Uterus (tissue), 4 donors: ENCODE results near the gene MIDN. TPM values are rescaled to one million over a fixed set of nuclear protein-coding genes. Genes with fewer than 3 reads are reported as not detected.
"Not testable (repeated sequence)": the region's sequence is repeated elsewhere in the genome, so short reads cannot be mapped to it uniquely, and the experiment has no call there.

Source experiments
- DNase-seq, 2 donors: peaks; one replicate each; pipeline ENCODE4 v3.0.0-alpha.2; 2019 to 2020
- H3K27ac ChIP-seq, 2 donors: fragments of 200-600 bp; sonication (generic); 1 replicate in 1 of 2; 2 replicates in 1 of 2; pipeline ENCODE4 v1.5.1; 2016 to 2018
- H3K27me3 ChIP-seq, 2 donors: fragments of 200-600 bp; sonication (generic); one replicate each; pipeline ENCODE4 v1.5.1; 2018 to 2019; ENCODE audit warnings: control low read depth in 1 of 2
- H3K36me3 ChIP-seq, 2 donors: fragments of 200-600 bp; sonication (generic); one replicate each; pipeline ENCODE4 v1.5.1; 2019; ENCODE audit warnings: control low read depth in 1 of 2
- H3K4me1 ChIP-seq, 2 donors: fragments of 200-600 bp; sonication (generic); one replicate each; pipeline ENCODE4 v1.5.1; 2018 to 2019; ENCODE audit warnings: control low read depth in 1 of 2
- H3K4me3 ChIP-seq, 2 donors: fragments of 200-600 bp; sonication (generic); 1 replicate in 1 of 2; 2 replicates in 1 of 2; pipeline ENCODE4 v1.5.1; 2018 to 2019; ENCODE audit warnings: mild to moderate bottlenecking in 1 of 2
- H3K9me3 ChIP-seq, 2 donors: fragments of 200-600 bp; sonication (generic); one replicate each; pipeline ENCODE4 v1.5.1; 2019; ENCODE audit warnings: control low read depth in 1 of 2
- POLR2A ChIP-seq, 2 donors: fragments of 450-650 bp; IDR thresholded peaks; one replicate each; pipeline ENCODE4 v1.6.1; 2016; ENCODE audit warnings: antibody characterized with exemption in 2 of 2, mild to moderate bottlenecking in 1 of 2, moderate library complexity in 1 of 2
- intact Hi-C: fragments of 100-400 bp; cut with DNase I; formaldehyde crosslinking; loops from one replicate; pipeline ENCODE4 v1.15.1; 2023; ENCODE audit warnings: low total_unique reads
- total RNA-seq, 4 donors: library from RNA; depleted of rRNA in 3 of 4; stranded (reverse); fragments of >200 nt in 3 of 4; gene quantifications; one replicate each; pipeline versions ENCODE4 v1.1.0 to v1.2.4, GENCODE V29; 2014 to 2023
- TF ChIP-seq, protein P1 (sequence below), 4 experiments: fragments of 200-600 bp in 2 of 4; fragments of 450-650 bp in 2 of 4; sonication (generic) in 2 of 4; IDR thresholded peaks; one replicate each; pipeline ENCODE4 v1.5.1; 2016 to 2019; ENCODE audit warnings: antibody characterized with exemption in 4 of 4, mild to moderate bottlenecking in 2 of 4, moderate library complexity in 1 of 4
- donor health status: DM: yes; HTN: yes; CAD: no.

MIDN gene
- total RNA-seq, 4 donors from 2014 or later = 0.77 to 108 (median 15.0) TPM

DNA sequence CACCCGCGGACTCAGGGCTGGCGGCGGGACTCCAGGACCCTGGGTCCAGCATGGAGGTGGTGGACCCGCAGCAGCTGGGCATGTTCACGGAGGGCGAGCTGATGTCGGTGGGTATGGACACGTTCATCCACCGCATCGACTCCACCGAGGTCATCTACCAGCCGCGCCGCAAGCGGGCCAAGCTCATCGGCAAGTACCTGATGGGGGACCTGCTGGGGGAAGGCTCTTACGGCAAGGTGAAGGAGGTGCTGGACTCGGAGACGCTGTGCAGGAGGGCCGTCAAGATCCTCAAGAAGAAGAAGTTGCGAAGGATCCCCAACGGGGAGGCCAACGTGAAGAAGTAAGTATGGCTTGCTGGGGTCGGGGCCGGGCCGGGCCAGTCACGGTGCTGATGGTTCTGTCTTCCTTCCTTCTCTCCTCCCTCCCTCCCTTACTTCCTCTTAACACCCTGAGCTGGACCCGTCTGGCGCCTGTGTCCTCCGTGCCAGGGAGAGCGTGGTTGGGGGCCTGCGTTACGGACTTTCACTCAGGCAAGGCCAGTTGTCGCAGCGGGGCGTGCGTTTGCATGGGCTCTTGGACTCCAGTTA is 41.4 kb upstream of the MIDN start:
- TF ChIP-seq, protein P1, sequence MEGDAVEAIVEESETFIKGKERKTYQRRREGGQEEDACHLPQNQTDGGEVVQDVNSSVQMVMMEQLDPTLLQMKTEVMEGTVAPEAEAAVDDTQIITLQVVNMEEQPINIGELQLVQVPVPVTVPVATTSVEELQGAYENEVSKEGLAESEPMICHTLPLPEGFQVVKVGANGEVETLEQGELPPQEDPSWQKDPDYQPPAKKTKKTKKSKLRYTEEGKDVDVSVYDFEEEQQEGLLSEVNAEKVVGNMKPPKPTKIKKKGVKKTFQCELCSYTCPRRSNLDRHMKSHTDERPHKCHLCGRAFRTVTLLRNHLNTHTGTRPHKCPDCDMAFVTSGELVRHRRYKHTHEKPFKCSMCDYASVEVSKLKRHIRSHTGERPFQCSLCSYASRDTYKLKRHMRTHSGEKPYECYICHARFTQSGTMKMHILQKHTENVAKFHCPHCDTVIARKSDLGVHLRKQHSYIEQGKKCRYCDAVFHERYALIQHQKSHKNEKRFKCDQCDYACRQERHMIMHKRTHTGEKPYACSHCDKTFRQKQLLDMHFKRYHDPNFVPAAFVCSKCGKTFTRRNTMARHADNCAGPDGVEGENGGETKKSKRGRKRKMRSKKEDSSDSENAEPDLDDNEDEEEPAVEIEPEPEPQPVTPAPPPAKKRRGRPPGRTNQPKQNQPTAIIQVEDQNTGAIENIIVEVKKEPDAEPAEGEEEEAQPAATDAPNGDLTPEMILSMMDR (IDR thresholded peaks at IDR 0.05) = no peak
- TF ChIP-seq POLR2A (IDR thresholded peaks at IDR 0.05) = no peak
- DNase-seq = no peak
- Histone ChIP-seq H3K36me3 (no peaks in the 10 kb centered on the region), H3K27me3 (no peaks in the 10 kb centered on the region), H3K4me1 (peaks cover 0 to 14% of the 10 kb centered on the region in 2 donors), H3K9me3 (no peaks in the 10 kb centered on the region), H3K4me3 (peak overlapping the region; percentile 68 to 71), H3K27ac (peak overlapping the region; percentile 65 to 89)
- intact Hi-C loops = no loop called here

DNA sequence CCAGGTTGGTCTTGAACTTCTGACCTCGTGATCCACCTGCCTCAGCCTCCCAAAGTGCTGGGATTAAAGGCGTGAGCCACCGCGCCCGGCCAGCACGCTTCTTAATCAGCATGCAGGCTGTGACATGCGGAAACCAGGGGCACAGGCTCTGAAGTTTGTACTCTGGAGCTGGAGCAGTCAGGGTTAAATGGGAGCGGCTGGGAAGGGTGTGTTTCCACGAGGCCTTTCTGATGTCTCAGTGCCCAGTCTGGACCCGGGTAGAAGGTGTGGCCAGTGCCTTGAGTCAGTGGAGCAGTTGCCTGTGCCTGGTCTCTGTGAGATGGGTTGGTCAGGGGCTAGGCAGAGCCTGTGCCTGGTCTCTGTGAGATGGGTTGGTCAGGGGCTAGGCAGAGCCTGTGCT is 39.6 kb upstream of the MIDN start:
- intact Hi-C loops = not testable (repeated sequence)

DNA sequence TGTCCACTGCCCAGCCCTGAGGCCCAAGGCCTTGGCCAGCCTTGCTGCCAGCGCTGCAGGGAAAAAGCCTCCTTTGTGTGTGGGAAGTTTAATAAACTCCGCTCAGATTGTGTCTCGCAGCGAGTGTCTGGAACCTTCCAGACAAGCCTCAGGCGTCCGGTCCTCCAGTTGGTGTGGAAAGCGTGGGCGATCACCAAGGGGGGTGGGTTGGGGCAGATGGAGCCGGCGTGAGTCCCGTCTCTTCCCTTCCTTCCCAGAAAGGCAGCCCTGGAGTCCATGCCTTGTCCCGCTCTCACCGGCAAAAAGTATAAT is 38.2 kb upstream of the MIDN start:
- Histone ChIP-seq H3K27ac (no peak overlapping the region), H3K4me1 (peaks cover 1 to 28% of the 10 kb centered on the region in 2 donors), H3K9me3 (no peaks in the 10 kb centered on the region), H3K4me3 (no peak overlapping the region), H3K36me3 (no peaks in the 10 kb centered on the region), H3K27me3 (no peaks in the 10 kb centered on the region)
- TF ChIP-seq, protein P1 (IDR thresholded peaks at IDR 0.05) = no peak
- TF ChIP-seq POLR2A (IDR thresholded peaks at IDR 0.05) = no peak
- intact Hi-C loops = no loop called here
- DNase-seq = no peak

More for the DNA sequence above, 39.6 kb upstream of the MIDN start:
- not testable (repeated sequence) for H3K4me3 ChIP-seq, H3K36me3 ChIP-seq, H3K27me3 ChIP-seq, DNase-seq, H3K9me3 ChIP-seq
- peaks cover 0 to 14% of the 10 kb centered on the region in 2 donors for H3K4me1 ChIP-seq
- peak overlapping the region in 1 of 2 donors; percentile 42 for H3K27ac ChIP-seq

DNA sequence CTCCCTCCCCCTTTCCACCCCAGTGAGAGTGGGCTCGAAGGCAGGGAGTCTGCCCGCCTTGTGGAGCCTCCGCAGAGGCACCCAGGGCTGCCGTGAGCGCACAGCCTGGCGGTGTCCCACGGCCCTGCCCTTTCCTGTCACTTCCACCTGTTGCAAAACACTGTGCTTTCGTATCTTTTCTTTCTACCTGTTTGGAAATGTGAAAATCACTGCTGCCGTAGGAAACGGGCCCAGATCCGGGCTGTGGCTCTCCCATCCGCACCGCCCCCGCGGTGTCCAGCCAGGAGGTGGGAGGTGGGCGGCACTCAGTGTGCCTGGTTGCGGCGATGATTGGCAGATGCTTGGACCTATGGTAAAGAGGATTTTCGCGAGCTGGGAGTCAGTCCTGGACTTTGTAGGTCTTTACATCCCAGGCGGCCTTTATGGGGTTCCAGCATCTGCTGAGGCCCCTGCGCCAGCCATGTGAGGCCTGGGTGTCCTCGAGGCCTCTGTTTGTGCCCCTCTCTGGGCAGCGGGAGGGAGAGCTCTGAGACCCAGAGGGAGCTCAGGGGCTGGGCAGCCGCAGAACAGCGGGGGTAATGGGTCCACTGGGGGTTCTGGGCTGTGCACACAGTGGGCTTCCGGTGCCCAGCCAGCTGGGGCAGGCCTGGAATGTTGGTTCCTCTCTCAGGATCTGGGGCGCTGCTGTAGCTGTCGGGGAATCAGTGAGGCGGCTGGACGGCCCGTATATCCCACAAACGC is 36.7 kb upstream of the MIDN start:
- H3K4me1 ChIP-seq = peaks cover 4 to 31% of the 10 kb centered on the region in 2 donors
- intact Hi-C loops = no loop called here
- peak; percentile 68 to 76 for DNase-seq
- H3K27ac ChIP-seq = peak overlapping the region; percentile 28 to 44
- no peaks in the 10 kb centered on the region for H3K9me3 ChIP-seq
- no peak overlapping the region for H3K4me3 ChIP-seq
- H3K36me3 ChIP-seq = no peaks in the 10 kb centered on the region
- H3K27me3 ChIP-seq = no peaks in the 10 kb centered on the region
- TF ChIP-seq, protein P1 (IDR thresholded peaks at IDR 0.05) = no peak
- TF ChIP-seq POLR2A (IDR thresholded peaks at IDR 0.05) = no peak

DNA sequence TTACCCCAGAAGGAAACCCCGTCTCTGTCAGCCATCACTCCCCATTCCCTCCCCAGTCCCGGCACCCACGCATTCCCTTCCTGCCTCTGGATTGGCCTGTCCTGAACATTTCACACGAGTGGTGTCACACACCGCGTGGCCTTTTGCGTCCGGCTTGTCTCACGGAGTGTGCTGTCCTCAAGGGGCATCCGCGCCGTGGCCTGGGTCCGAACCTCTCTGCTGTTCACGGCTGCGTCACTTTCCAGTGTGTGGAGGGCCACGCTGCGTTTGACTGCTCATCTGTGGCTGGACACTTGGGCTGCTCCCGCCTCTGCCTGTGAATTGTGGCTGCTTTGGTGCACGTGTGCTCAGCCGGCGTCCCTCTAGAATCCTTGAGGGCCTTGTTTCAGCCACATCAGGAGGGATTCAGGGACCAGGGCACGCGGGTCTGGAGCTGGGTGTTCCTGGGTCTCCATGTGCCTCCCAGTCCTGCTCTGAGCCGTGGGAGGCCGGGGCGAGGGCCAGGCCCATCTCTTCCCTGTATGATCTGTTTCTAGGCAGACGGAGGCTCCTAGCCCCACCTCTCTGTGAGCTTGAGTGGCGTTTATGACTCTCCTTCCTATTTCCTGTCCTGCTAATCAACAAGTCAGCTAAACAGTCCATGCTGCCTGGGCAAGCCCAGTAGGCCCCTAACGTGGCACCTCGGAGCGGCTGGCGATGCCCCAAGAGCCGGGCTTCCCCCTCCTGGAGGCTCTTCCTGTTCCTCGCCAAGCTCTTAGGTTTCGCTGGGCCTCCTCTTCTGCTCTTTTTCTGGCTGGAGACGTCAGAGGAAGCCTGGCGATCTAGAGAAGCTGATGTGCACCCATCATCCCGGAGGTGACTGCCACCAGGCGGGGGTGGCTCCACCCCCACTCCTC is 34.7 kb upstream of the MIDN start:
- DNase-seq = peak; percentile 60 to 66
- TF ChIP-seq, protein P1 (IDR thresholded peaks at IDR 0.05) = no peak
- TF ChIP-seq POLR2A (IDR thresholded peaks at IDR 0.05) = peak in 1 of 2 donors; percentile 17
- H3K27ac ChIP-seq = peak overlapping the region; percentile 72 to 81
- H3K9me3 ChIP-seq = no peaks in the 10 kb centered on the region
- intact Hi-C loops = no loop called here
- H3K4me3 ChIP-seq = no peak overlapping the region
- no peaks in the 10 kb centered on the region for H3K27me3 ChIP-seq
- peaks cover 4 to 31% of the 10 kb centered on the region in 2 donors for H3K4me1 ChIP-seq
- no peaks in the 10 kb centered on the region for H3K36me3 ChIP-seq
